ENCODE data around the gene SLC49A4.
"Not testable (repeated sequence)": the region's sequence is repeated elsewhere in the genome, so short reads cannot be mapped to it uniquely, and the experiment has no call there.

Gene SLC49A4, protein sequence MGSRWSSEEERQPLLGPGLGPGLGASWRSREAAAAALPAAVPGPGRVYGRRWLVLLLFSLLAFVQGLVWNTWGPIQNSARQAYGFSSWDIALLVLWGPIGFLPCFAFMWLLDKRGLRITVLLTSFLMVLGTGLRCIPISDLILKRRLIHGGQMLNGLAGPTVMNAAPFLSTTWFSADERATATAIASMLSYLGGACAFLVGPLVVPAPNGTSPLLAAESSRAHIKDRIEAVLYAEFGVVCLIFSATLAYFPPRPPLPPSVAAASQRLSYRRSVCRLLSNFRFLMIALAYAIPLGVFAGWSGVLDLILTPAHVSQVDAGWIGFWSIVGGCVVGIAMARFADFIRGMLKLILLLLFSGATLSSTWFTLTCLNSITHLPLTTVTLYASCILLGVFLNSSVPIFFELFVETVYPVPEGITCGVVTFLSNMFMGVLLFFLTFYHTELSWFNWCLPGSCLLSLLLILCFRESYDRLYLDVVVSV

GRCh38 chr3:122794779-122795673, at the start of gene SLC49A4:
Gene SLC49A4 (plus strand): TSS chr3:122795069. CDS start chr3:122795193, 124 bp downstream.
- DNase-seq, result peak; percentile 88

- no peak for DNase-seq
Observed at GRCh38 chr3:122745369-122746021, 49.4 kb upstream of the SLC49A4 start.

- not testable (repeated sequence) for DNase-seq
Observed at GRCh38 chr3:122747295-122747694, 47.6 kb upstream of the SLC49A4 start.

- DNase-seq, result no peak
Observed at GRCh38 chr3:122748347-122748746, 46.5 kb upstream of the SLC49A4 start.

GRCh38 chr3:122754929-122755328, 39.9 kb upstream of the SLC49A4 start:
- DNase-seq, result no peak

- no peak for DNase-seq
Observed at GRCh38 chr3:122755491-122755890, 39.4 kb upstream of the SLC49A4 start.

GRCh38 chr3:122758877-122759560, 35.9 kb upstream of the SLC49A4 start:
- DNase-seq, result no peak

DNA sequence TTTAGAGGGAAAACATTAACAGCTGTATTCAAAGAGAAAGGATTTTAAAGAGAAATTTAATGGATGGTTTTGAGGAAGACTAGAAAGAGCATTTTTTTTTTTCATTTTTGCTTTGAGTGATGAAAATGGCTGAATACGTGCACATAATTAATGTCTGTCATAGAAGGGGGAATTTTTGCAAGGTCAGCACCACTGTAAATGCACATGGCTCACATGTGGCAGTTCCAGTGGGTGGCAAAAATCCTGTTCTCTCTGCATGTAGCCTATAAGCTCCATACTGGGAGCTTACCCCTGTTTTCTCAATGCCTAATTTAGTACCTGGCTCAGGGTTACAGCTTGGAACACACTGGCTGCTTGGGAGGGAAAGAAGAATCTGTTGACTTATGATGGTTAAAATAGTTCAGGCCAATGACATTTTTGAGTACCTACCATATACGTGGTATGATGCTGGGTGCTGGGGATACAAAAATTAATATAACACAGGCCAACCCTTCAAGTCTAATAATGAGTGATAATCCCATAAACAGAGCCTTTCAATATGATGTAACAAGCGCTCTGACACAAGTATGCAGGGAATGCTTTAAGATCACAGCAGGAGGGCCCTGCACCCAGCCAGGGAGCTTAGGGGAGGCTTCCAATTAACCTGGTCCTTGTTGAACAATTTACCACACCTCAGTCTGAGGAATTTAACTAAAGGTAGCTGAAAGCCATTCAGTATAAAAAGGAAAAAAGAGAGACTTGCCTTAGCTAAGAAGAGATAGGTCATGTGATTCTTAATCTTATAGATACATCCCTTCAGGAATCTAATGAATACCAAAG, 34.2 kb upstream of the SLC49A4 start:
- no peak for DNase-seq

- no peak for DNase-seq
Observed at GRCh38 chr3:122766430-122766829, 28.4 kb upstream of the SLC49A4 start.

DNA sequence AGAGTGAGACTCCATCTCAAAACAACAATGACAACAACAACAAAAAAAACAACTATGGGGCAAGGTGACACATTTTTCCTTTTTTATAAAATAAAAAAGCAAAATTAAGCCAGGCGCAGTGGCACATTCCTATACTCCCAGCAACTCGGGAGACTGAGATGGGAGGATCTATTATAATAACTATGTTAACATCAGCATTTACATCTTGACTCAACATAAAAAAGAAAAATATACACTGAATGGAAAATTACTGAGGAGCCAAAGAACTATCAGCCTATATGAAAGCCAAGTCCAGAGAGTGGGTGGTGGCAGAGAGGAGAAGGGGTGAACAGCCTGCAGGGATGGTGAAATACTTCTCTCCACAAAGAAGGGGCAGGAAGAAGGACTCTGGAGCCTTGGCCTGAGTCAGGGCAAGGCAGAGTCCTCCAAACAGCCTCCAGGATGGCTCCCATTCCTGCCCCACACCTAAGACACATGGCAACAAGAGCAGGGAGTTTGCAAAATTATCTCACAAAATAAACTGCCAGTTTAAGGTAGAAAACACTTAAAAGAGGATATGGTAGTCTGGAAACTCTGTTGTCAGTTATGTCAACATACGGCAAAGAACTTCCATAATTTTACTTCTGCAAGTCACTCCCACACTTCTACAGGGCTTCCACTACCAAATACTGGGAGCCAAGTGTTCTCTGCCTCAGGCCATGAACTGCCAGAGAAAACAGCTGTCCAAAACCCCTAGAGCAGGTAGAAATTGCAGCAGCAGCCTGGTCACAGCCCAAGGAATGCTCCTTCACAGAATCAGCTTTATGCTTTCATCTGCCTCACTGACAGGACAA, 27.1 kb upstream of the SLC49A4 start:
- DNase-seq, result no peak

- no peak for DNase-seq
Observed at GRCh38 chr3:122770521-122771202, 24.2 kb upstream of the SLC49A4 start.

GRCh38 chr3:122772827-122773226, 22.0 kb upstream of the SLC49A4 start:
- no peak for DNase-seq

DNA sequence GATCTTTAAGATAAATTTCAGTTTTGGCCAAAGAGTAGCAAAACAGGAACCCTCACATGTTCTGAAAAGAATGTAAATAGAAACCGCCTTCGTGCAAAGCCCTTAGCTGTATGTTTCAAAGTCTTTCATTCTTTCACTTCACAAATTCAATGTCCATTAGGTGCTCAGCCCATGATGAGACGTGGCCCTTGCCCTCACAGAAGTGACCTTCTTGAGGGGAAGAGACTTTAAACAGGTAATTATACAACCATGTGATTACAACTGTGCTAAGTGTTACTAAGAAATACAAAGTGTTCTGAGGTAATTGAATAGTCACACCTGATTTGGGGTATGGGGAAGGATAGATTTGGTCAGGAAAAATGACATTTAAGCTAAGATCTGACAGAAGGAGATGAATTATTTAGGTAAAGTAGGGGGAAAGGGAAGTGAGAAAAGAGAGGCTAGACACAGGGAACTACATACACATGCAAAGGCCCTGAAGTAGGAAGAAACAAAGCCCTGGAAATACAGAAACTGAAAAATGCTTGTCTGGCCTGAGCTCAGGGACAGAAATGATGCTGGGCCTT, 20.8 kb upstream of the SLC49A4 start:
- no peak for DNase-seq

GRCh38 chr3:122774564-122774963, 20.3 kb upstream of the SLC49A4 start:
- no peak for DNase-seq

DNA sequence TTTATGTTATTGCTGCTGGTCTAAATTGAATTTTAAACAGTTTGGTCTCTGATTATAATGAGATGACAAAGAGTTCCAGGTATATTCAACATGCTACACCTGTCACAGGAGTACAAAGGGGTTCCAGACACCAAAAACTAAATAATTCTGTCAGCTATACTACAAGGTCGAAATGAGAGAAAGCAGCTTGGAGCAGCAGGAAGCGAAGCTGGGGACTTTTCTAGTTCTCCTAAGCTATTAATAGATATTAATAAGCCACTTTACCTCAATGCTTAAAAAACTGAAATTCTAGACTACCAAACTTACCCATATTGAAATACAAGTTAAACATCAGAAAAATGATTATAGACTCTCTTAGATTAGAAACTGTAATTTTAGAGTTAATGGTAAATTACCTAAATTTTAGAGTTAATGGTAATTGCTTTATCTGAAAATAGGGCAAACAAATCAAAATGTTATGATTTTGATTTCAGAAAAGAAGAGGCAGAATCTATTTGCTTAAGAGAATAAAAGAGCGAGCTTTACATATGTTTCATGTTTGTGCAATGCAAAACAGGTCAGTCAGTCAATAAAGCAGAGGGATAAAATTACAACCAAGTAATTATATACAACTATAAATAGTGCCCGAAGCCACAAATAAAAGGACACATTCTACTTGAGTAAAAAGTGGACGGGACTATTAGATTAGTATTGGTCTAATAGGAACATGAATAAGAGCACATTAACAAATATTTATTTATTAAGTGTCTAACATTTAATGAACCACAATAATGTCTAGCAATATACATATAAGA, 18.0 kb upstream of the SLC49A4 start:
- DNase-seq, result no peak

- no peak for DNase-seq
Observed at GRCh38 chr3:122777563-122777962, 17.3 kb upstream of the SLC49A4 start.

DNA sequence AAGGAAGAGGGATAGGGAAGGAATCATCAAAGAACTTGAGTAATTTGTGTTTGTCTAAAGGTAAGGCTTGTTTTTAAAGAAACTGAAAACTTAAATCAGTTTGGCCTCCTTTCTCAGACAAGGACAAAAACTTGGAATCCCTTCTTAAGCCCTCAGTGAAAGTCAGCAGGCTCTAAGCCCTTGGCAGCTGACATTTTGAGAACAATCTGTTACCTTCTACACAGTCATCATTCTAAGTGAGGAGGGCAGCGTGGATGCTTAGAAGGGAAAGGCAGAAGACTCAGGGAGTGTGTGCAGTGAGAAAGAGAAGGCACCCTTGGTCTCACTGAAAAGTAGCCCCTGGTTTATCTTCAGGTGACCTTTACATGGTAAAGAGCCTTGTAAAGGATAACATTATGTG, 12.1 kb upstream of the SLC49A4 start:
- no peak for DNase-seq

- no peak for DNase-seq
Observed at GRCh38 chr3:122784436-122784835, 10.4 kb upstream of the SLC49A4 start.

DNA sequence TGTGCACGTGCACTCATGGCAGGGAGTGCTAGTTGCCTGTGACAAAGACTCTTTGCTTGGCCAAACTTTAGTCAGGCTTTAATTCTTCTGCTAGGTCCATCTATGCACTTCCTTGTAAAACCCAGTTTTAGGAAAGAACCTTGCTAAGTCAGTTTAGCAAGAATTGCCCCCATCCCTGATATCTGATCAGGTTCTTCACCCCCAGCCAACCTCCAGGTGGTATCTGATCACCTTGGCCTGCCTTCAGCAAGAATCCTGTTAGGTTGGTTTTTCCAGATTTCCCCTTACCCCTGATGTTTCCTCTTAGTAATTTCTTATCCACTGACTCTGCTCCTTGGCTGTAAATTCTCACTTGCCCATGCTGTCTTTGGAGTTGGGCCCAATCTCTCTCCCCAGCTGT, 9.6 kb upstream of the SLC49A4 start:
- DNase-seq, result no peak
